SU-DHL-6 (cell line): ENCODE measurements around the gene SLC6A3.

ENCODE experiments used
- H2AFZ ChIP-seq: fragments of 200-600 bp; sonication (generic); 2 replicates; pipeline ENCODE4 v1.6.1; 2014; ENCODE audit warnings: low read depth, mild to moderate bottlenecking, moderate library complexity, mixed read lengths, antibody characterized with exemption, low read length; ENCODE audit not compliant: severe bottlenecking
- H3F3A ChIP-seq: fragments of 200-600 bp; shearing (Covaris generic); 2 replicates; pipeline ENCODE4 v1.6.0; 2016; ENCODE audit warnings: antibody characterized with exemption, mild to moderate bottlenecking; ENCODE audit not compliant: insufficient read depth
- H3K27ac ChIP-seq: fragments of 200-600 bp; sonication (generic); 2 replicates; pipeline ENCODE4 v1.5.1; 2016; ENCODE audit warnings: low read depth, mild to moderate bottlenecking, low read length, moderate library complexity, mixed read lengths
- H3K27me3 ChIP-seq: fragments of 200-600 bp; sonication (generic), shearing (Covaris generic); 2 replicates; pipeline ENCODE4 v1.6.0; 2014; ENCODE audit warnings: mild to moderate bottlenecking, low read length
- H3K36me3 ChIP-seq: fragments of 200-600 bp; sonication (generic); 2 replicates; pipeline ENCODE4 v1.6.1; 2014; ENCODE audit warnings: mild to moderate bottlenecking, low read length, mixed read lengths
- H3K4me2 ChIP-seq: fragments of 300-600, 200-600 bp; shearing (Covaris generic), sonication (generic); 2 replicates; pipeline ENCODE4 v1.6.0; 2014; ENCODE audit warnings: low read length, low read depth, mild to moderate bottlenecking; ENCODE audit not compliant: poor library complexity, severe bottlenecking
- H3K4me3 ChIP-seq: fragments of 200-600 bp; sonication (generic); 2 replicates; pipeline ENCODE4 v1.5.1; 2014; ENCODE audit warnings: antibody characterized with exemption, low read length, mild to moderate bottlenecking, mixed read lengths; ENCODE audit not compliant: insufficient read depth, poor library complexity, severe bottlenecking
- H3K79me2 ChIP-seq: fragments of 200-600 bp; sonication (generic); 2 replicates; pipeline ENCODE4 v1.6.1; 2014; ENCODE audit warnings: mild to moderate bottlenecking, low read length, moderate library complexity; ENCODE audit not compliant: insufficient read depth
- H3K9ac ChIP-seq: fragments of 200-600 bp; sonication (generic); 2 replicates; pipeline ENCODE4 v1.7.0; 2014; ENCODE audit warnings: mild to moderate bottlenecking, low read length
- H3K9me2 ChIP-seq: fragments of 200-600 bp; sonication (generic); replicated peaks from 2 replicates; pipeline ENCODE4 v1.6.1; 2014; ENCODE audit warnings: low read length; ENCODE audit not compliant: insufficient read depth
- H3K9me3 ChIP-seq: fragments of 200-600 bp; sonication (generic); 2 replicates; pipeline ENCODE4 v1.6.1; 2014; ENCODE audit warnings: low read length, mixed read lengths; ENCODE audit not compliant: insufficient read depth
- H4K20me1 ChIP-seq: fragments of 200-600 bp; sonication (generic); 2 replicates; pipeline ENCODE4 v1.6.1; 2014; ENCODE audit warnings: low read depth, mild to moderate bottlenecking, antibody characterized with exemption, low read length, moderate library complexity, mixed read lengths
- EZH2phosphoT487 ChIP-seq: fragments of 200-600 bp; sonication (generic), shearing (Covaris generic); conservative IDR thresholded peaks from 2 replicates; pipeline ENCODE4 v1.6.1; 2018; ENCODE audit warnings: mild to moderate bottlenecking, antibody characterized with exemption, low read length, moderate library complexity, mixed read lengths
- TF ChIP-seq, protein P1 (sequence below): fragments of 200-600 bp; sonication (generic); IDR thresholded peaks from one replicate; pipeline ENCODE4 v1.5.1; 2017; ENCODE audit warnings: antibody characterized with exemption, mild to moderate bottlenecking, low read length, moderate library complexity; ENCODE audit not compliant: insufficient read depth, poor library complexity, severe bottlenecking

The SLC6A3 gene

GRCh38 chr5:1484730-1485578 is 39.7 kb upstream of the SLC6A3 start:
- H3K27ac ChIP-seq = peak overlapping the region; percentile 78
- TF ChIP-seq, protein P1, sequence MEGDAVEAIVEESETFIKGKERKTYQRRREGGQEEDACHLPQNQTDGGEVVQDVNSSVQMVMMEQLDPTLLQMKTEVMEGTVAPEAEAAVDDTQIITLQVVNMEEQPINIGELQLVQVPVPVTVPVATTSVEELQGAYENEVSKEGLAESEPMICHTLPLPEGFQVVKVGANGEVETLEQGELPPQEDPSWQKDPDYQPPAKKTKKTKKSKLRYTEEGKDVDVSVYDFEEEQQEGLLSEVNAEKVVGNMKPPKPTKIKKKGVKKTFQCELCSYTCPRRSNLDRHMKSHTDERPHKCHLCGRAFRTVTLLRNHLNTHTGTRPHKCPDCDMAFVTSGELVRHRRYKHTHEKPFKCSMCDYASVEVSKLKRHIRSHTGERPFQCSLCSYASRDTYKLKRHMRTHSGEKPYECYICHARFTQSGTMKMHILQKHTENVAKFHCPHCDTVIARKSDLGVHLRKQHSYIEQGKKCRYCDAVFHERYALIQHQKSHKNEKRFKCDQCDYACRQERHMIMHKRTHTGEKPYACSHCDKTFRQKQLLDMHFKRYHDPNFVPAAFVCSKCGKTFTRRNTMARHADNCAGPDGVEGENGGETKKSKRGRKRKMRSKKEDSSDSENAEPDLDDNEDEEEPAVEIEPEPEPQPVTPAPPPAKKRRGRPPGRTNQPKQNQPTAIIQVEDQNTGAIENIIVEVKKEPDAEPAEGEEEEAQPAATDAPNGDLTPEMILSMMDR = no peak
- no peak for TF ChIP-seq EZH2phosphoT487
- no peaks in the 10 kb centered on the region for H3K36me3 ChIP-seq
- no peaks in the 10 kb centered on the region for H3K79me2 ChIP-seq
- no peaks in the 10 kb centered on the region for H3K9me2 ChIP-seq
- H3F3A ChIP-seq = peaks cover 10% of the 10 kb centered on the region; the same call in 1 of the 2 replicates
- no peak overlapping the region for H2AFZ ChIP-seq
- H3K4me3 ChIP-seq = no peak overlapping the region
- no peaks in the 10 kb centered on the region for H4K20me1 ChIP-seq
- no peaks in the 10 kb centered on the region for H3K27me3 ChIP-seq
- no peaks in the 10 kb centered on the region for H3K9me3 ChIP-seq
- H3K4me2 ChIP-seq = peak overlapping the region; percentile 41
- H3K9ac ChIP-seq = peak overlapping the region; percentile 39

DNA sequence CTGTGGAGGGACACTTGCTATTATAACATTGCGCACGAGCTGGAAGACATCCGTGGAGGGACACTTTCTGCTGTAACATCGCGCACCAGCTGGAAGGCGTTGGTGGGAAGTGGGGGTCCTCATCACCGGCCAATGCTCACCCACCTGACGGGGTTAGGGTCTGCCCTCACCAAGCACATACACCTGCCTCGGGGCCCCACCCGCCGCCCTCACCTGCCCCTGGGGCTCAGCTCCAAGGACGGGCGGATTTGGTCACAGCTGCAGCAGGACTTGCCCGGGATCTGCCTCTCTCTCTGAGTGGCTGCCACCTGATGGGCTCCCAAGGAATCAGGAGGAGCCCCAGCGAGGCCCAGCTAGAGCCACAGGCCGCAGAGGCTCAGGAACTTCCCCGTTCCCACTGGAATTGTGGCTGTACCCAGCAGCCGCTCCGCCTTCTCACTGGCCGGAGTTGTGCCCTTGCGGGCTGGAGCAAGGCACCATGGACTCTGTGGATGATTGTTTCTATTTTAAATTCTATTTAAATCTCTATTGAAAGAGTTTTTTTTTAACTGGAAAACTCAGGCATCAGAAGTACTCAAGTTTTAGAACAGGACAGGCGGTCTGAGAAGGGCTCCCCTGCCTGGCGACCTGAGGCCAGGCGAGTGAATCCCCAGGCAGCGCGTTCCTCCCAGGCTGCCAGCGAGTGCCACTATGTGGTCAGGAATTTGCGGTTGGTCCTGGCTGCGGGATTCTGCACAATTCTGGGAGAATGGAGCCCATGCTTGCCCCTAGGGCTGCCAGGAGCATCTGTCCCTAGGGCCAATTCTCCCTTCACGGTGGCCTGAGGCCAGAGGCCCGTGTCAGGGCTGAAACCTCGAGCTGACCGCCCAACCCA is 38.9 kb upstream of the SLC6A3 start:
- H2AFZ ChIP-seq = no peak overlapping the region
- no peaks in the 10 kb centered on the region for H3K36me3 ChIP-seq
- H3K9me2 ChIP-seq = no peaks in the 10 kb centered on the region
- H3K4me2 ChIP-seq = peak overlapping the region; percentile 41
- H4K20me1 ChIP-seq = no peaks in the 10 kb centered on the region
- no peaks in the 10 kb centered on the region for H3K9me3 ChIP-seq
- H3K4me3 ChIP-seq = no peak overlapping the region
- TF ChIP-seq, protein P1 = no peak
- TF ChIP-seq EZH2phosphoT487 = no peak
- no peaks in the 10 kb centered on the region for H3K79me2 ChIP-seq
- H3K27me3 ChIP-seq = no peaks in the 10 kb centered on the region
- peaks cover 6% of the 10 kb centered on the region; the same call in 1 of the 2 replicates for H3F3A ChIP-seq
- H3K27ac ChIP-seq = peak overlapping the region; percentile 78
- H3K9ac ChIP-seq = peak overlapping the region; percentile 39

DNA sequence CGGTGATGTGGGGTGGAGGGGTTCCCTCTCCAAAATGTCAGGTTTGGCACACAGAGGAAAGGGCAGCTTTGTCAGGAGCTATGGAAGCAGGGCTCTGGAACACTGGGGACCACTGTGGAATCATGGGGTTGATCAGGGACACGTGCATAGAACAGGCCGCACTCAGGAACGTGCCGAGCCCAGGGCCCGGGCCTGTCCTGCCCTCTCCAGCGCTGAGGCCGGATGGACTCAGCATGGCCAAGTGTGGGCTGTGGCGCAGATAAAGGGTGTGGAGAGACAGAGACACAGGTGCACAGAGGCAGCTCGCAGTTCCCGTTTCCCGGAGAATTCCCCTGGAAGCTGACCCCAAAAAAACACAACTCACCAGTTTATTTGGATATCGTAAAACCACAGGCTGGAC is 37.8 kb upstream of the SLC6A3 start:
- Histone ChIP-seq H3K79me2 (no peaks in the 10 kb centered on the region), H3K4me2 (no peak overlapping the region), H3K9ac (no peak overlapping the region), H3K4me3 (no peak overlapping the region), H3K27me3 (no peaks in the 10 kb centered on the region), H3K9me3 (no peaks in the 10 kb centered on the region), H3K9me2 (no peaks in the 10 kb centered on the region), H2AFZ (no peak overlapping the region), H4K20me1 (no peaks in the 10 kb centered on the region), H3F3A (peaks cover under 1% of the 10 kb centered on the region; the same call in 1 of the 2 replicates), H3K36me3 (0 out of 2 replicates have a peak, but pooled peaks cover 2% of the 10 kb centered on the region), H3K27ac (no peak overlapping the region)
- no peak for TF ChIP-seq EZH2phosphoT487
- TF ChIP-seq, protein P1 = no peak
